ENCODE data around the gene CCDC7.
"Not testable (repeated sequence)": the region's sequence is repeated elsewhere in the genome, so short reads cannot be mapped to it uniquely, and the experiment has no call there.

Gene CCDC7

GRCh38 chr10:32684291-32684690 is 238.4 kb downstream of the CCDC7 start:
- H3K4me3 ChIP-seq (ENCODE audit: low read depth, low read length), result no peak overlapping the region
- TF ChIP-seq CTCF (IDR thresholded peaks at IDR 0.05; ENCODE audit: low read depth, low read length), result no peak

GRCh38 chr10:32687116-32687515 is 241.2 kb downstream of the CCDC7 start:
- no peak for TF ChIP-seq CTCF (IDR thresholded peaks at IDR 0.05; ENCODE audit: low read depth, low read length)
- no peak overlapping the region for H3K4me3 ChIP-seq (ENCODE audit: low read depth, low read length)

- no peak for TF ChIP-seq CTCF (IDR thresholded peaks at IDR 0.05; ENCODE audit: low read depth, low read length)
- H3K4me3 ChIP-seq (ENCODE audit: low read depth, low read length), result no peak overlapping the region
These were observed 241.6 kb downstream of the CCDC7 start for GRCh38 chr10:32687546-32687945.

- no peak for TF ChIP-seq CTCF (IDR thresholded peaks at IDR 0.05; ENCODE audit: low read depth, low read length)
- H3K4me3 ChIP-seq (ENCODE audit: low read depth, low read length), result no peak overlapping the region
These were observed 246.2 kb downstream of the CCDC7 start for GRCh38 chr10:32692174-32692573.

- H3K4me3 ChIP-seq (ENCODE audit: low read depth, low read length), result no peak overlapping the region
- no peak for TF ChIP-seq CTCF (IDR thresholded peaks at IDR 0.05; ENCODE audit: low read depth, low read length)
These were observed 247.6 kb downstream of the CCDC7 start for GRCh38 chr10:32693441-32693979.

- H3K4me3 ChIP-seq (ENCODE audit: low read depth, low read length), result not testable (repeated sequence)
These were observed 253.7 kb downstream of the CCDC7 start for GRCh38 chr10:32699683-32700082.

- H3K4me3 ChIP-seq (ENCODE audit: low read depth, low read length), result no peak overlapping the region
- TF ChIP-seq CTCF (IDR thresholded peaks at IDR 0.05; ENCODE audit: low read depth, low read length), result 0 out of 2 replicates have a peak, but pooled peaks have one; percentile 24
These were observed 267.6 kb downstream of the CCDC7 start for GRCh38 chr10:32713560-32713959.

- H3K4me3 ChIP-seq (ENCODE audit: low read depth, low read length), result no peak overlapping the region
- no peak for TF ChIP-seq CTCF (IDR thresholded peaks at IDR 0.05; ENCODE audit: low read depth, low read length)
These were observed 285.6 kb downstream of the CCDC7 start for GRCh38 chr10:32731527-32731926.
